Measurements from ENCODE around the gene NALCN. TPM values are rescaled to one million over a fixed set of nuclear protein-coding genes. Genes with fewer than 3 reads are reported as not detected.

The NALCN gene
- total RNA-seq = not detected

DNA sequence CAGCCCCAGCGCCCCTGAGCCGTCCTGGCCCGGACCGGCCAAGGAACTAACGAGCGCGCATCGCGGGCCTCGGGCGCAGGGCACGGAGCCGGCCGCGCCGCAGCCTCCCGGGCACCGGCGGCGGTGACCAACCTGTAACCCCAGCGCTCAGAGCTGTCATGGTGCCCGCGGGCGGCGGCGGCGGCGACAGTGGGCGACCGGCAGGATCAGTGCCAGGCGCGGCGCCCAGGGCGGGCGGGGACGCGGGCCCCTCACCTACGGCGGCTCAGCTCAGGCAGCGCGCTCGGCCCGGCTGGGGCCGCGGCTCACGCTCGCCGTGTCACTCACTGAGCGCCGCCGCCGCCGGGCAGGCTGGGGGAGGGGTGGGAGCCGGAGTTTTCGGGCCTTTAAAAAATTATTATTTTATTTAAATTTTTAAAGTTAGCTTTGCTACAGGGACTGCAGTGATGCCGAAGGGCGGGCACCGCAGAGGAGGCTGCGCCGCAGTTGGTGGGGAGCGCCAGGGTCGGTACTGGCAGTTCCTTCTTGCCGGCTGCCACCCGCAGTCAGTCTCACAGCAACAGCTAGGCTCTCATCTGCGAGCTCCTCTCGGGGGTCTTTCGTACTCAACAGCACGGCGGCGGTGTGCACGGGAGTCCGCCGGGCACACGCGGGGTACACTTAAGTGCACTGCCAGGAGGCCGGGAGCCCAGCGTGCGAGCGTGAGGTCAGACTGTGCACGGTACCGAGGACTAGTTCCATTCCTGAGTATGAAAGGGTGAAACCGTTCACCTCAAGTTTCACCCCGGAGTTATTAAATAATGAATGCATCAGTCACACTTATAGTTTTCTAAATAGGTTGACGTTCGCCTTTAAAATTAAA is at the start of gene NALCN:
TSS of gene NALCN (minus strand) at position 328 of the 862 bp plus-strand sequence. CDS start 17,382 bp downstream, outside the sequence.
- H3K36me3 Mint-ChIP-seq = no peaks in the 10 kb centered on the region
- H3K27me3 Mint-ChIP-seq = peaks cover 52% of the 10 kb centered on the region
- H3K4me3 Mint-ChIP-seq = peak within 1 kb of the TSS; percentile 52
- H3K4me1 Mint-ChIP-seq = peaks cover 3% of the 10 kb centered on the region
- H3K27ac Mint-ChIP-seq = no peak within 1 kb of the TSS
- H3K9me3 Mint-ChIP-seq = no peaks in the 10 kb centered on the region
- no peak for DNase-seq

DNA sequence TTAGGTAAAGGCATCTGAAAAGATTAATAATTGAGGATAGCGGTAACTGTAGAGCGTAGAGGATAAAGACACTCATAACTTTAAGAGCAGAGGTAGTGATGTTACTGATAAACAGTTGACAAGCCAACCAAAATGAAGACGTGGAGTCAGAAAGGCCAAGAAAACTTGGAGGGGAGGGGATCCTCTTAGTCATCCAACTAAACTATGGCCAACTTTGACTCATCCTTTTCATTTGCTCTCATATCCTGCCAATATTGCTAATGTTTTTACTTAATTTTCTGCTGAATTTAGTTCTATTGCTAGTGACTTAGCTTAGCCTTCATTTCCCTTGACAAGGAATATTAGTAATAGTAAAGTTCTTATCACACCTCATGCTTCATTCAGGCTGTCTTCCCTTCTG is 49.6 kb upstream of the NALCN start:
- DNase-seq = no peak
- Mint-ChIP-seq H3K27me3 (peaks cover 8% of the 10 kb centered on the region), H3K4me1 (no peaks in the 10 kb centered on the region), H3K27ac (no peak overlapping the region), H3K36me3 (no peaks in the 10 kb centered on the region), H3K4me3 (no peak overlapping the region), H3K9me3 (no peaks in the 10 kb centered on the region)

DNA sequence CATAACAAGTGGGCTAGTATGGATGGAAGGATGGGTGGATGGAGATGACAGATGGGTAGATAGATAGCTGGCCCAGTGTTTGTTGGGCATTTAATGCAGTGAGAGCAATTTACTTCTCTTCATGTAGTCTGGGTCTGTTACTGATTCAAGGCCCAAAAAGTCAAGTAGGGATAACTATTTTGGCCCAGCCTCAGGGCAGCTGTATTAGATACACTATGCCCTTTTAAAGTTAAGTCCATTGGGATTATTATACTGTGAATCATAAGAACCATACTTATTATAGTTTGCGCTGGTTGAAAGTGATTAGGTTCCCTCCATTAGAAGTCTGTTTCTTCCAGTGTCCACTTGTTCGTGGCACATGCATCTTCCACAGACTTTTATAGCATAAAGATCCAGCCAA is 40.9 kb upstream of the NALCN start:
- Mint-ChIP-seq H3K9me3 (no peaks in the 10 kb centered on the region), H3K4me3 (no peak overlapping the region), H3K27me3 (peaks cover 36% of the 10 kb centered on the region), H3K36me3 (no peaks in the 10 kb centered on the region), H3K27ac (no peak overlapping the region), H3K4me1 (peaks cover 2% of the 10 kb centered on the region)
- no peak for DNase-seq

DNA sequence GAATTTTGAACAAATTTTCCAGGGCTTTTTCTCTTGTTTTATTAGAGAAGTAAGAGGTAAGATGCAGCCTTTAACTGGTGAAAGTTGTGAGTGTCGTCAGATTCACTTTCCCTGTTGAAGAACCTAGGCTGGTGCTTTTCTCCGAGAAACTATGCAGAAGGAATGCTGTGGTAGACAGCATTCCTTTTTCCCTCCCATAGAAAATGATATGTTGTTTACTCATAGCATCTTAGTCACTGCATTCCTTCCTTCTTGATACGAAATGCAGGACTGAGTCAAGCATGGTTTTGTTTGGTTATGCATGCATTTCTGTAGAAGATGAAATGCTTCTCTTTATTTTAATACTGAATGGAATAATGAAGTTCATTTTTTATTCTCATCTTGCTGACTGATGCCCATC is 39.6 kb upstream of the NALCN start:
- Mint-ChIP-seq H3K4me1 (peaks cover 2% of the 10 kb centered on the region), H3K36me3 (no peaks in the 10 kb centered on the region), H3K4me3 (no peak overlapping the region), H3K27ac (no peak overlapping the region), H3K9me3 (no peaks in the 10 kb centered on the region), H3K27me3 (peaks cover 38% of the 10 kb centered on the region)
- DNase-seq = no peak

DNA sequence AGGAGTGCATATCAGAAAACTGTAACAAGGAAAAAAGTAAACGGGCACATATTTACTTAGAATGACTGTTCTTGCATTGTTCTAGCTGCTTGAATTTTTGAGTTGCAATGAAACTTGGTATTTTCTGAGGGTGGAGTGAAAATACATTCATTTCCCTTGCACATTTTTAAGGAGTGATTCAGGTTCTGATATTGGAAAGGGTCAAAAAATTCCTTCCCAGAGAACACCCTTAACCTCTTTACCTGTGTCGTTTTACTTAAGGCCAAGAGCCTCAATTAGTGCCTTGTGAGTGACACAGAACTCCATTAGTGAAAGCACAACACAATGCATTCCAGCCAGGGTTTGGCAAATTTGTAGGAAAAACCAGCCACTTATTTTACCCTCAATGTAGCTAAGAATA is 38.5 kb upstream of the NALCN start:
- no peaks in the 10 kb centered on the region for H3K36me3 Mint-ChIP-seq
- no peak overlapping the region for H3K27ac Mint-ChIP-seq
- H3K4me3 Mint-ChIP-seq = no peak overlapping the region
- peaks cover 38% of the 10 kb centered on the region for H3K27me3 Mint-ChIP-seq
- H3K4me1 Mint-ChIP-seq = peaks cover 2% of the 10 kb centered on the region
- no peaks in the 10 kb centered on the region for H3K9me3 Mint-ChIP-seq
- no peak for DNase-seq

DNA sequence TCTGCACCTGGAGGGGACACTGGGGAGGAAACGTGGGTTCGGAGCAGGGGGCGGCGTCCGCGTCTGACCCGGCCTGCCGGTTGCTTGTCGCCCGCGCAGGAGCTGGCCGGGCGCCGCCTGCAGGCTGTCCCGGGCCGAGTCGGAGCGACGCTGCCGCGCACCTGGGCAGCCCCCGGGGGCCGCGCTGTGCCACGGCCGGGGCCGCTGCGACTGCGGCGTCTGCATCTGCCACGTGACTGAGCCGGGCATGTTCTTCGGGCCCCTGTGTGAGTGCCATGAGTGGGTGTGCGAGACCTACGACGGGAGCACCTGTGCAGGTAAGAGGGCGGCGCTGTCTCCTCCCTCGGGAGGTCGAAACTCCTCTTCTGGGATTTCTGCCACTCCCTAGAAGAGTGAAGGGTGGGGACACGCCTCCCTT is 37.5 kb upstream of the NALCN start:
- Mint-ChIP-seq H3K4me1 (peaks cover 2% of the 10 kb centered on the region), H3K36me3 (no peaks in the 10 kb centered on the region), H3K27me3 (peaks cover 40% of the 10 kb centered on the region), H3K27ac (no peak overlapping the region), H3K4me3 (no peak overlapping the region), H3K9me3 (no peaks in the 10 kb centered on the region)
- peak; percentile 2 for DNase-seq

DNA sequence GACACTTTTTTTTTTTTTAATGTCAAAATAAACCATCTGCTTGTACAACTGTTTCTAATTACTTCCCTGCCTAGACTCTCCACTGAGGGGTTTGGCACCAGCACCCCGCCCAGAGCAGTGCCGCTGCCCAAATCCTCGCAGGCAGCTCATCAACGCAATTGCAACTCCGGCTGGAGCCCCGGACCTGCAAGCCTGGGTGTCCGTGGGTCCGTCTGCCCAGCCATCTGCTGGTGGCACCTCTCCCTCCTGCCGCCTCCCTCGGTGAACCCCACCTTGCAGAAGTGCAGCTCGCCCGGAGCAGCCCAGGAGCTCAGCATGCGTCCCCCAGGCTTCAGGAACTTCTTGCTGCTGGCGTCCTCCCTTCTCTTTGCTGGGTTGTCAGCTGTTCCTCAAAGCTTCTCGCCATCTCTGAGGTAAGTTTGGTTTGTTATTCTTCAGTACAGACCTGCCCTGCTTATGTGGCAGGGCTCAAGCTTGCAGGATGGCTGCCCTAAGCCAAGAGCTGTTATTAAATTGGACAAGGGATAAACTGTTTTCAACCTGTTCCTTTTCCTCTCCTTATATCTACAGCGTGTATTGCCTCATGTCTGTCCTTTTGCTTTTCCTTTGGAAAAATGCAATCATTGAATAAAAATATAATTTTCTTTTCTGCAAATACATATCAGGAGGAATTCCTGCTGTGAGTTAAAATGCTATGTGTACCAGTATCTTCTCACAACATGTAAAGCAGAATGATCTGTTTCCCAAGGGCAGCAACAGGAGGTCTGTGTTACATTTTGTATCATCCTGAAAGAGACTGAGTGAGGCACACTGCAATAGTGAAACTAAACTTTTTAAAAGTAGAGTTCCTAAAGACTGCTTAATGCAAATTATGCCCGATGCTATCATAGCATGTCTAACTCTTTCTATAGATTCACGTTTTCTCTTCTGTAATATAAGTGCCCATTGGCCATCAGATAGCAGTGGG is 36.5 kb upstream of the NALCN start, which contains the start of gene ITGBL1:
TSS of gene ITGBL1 (plus strand) at position 157 of the 967 bp plus-strand sequence. CDS start at position 316, 159 bp downstream.
- Mint-ChIP-seq H3K9me3 (no peaks in the 10 kb centered on the region), H3K27ac (no peak within 1 kb of the TSS)

DNA sequence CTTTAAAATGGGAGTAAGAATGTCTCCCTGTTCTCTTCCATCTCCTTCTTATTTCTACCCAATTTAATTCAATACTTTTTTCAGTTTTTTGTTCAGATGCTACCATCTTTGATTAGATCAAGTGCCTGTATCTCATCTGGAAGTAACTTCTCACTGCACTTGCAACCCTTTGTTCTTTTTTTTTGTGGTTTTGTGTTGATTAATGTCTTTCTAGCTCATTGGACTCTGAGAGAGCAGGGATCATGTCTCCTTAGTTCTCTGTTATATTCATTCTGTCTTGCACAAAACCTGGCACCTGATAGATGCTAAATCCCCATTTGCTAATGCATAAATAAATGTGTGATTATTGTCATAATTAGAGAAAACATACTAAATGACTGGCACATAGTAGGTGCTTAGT is 35.3 kb upstream of the NALCN start:
- no peak overlapping the region for H3K27ac Mint-ChIP-seq
- no peak for DNase-seq
- H3K36me3 Mint-ChIP-seq = no peaks in the 10 kb centered on the region
- peaks cover 37% of the 10 kb centered on the region for H3K27me3 Mint-ChIP-seq
- H3K4me1 Mint-ChIP-seq = peaks cover 2% of the 10 kb centered on the region
- H3K4me3 Mint-ChIP-seq = no peak overlapping the region
- H3K9me3 Mint-ChIP-seq = no peaks in the 10 kb centered on the region

More for the DNA sequence above, 36.5 kb upstream of the NALCN start, which contains the start of gene ITGBL1:
- DNase-seq = no peak
- H3K36me3 Mint-ChIP-seq = no peaks in the 10 kb centered on the region
- no peak within 1 kb of the TSS for H3K4me3 Mint-ChIP-seq
- H3K4me1 Mint-ChIP-seq = peaks cover 2% of the 10 kb centered on the region
- peaks cover 37% of the 10 kb centered on the region for H3K27me3 Mint-ChIP-seq

DNA sequence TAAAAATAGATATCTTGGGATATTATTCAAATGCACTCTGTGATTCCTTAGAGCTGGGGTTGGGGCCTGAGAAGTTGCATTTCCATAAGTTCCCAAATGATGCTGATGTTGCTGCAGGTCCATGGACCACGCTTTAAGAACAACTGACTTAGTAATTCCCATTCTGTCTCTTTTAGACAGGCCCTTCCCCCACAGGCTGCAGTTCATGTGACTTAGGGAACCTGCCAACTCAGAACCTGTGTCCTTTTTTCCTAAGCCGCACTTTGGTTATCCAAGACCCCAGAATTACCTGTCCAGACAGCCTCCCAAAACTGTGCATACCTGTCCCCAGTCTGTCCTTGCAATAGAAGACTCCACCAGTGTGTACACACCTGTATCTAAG is 34.4 kb upstream of the NALCN start:
- Mint-ChIP-seq H3K9me3 (no peaks in the 10 kb centered on the region), H3K4me3 (no peak overlapping the region), H3K4me1 (peaks cover 2% of the 10 kb centered on the region), H3K27ac (no peak overlapping the region), H3K27me3 (peaks cover 34% of the 10 kb centered on the region), H3K36me3 (no peaks in the 10 kb centered on the region)
- DNase-seq = no peak

DNA sequence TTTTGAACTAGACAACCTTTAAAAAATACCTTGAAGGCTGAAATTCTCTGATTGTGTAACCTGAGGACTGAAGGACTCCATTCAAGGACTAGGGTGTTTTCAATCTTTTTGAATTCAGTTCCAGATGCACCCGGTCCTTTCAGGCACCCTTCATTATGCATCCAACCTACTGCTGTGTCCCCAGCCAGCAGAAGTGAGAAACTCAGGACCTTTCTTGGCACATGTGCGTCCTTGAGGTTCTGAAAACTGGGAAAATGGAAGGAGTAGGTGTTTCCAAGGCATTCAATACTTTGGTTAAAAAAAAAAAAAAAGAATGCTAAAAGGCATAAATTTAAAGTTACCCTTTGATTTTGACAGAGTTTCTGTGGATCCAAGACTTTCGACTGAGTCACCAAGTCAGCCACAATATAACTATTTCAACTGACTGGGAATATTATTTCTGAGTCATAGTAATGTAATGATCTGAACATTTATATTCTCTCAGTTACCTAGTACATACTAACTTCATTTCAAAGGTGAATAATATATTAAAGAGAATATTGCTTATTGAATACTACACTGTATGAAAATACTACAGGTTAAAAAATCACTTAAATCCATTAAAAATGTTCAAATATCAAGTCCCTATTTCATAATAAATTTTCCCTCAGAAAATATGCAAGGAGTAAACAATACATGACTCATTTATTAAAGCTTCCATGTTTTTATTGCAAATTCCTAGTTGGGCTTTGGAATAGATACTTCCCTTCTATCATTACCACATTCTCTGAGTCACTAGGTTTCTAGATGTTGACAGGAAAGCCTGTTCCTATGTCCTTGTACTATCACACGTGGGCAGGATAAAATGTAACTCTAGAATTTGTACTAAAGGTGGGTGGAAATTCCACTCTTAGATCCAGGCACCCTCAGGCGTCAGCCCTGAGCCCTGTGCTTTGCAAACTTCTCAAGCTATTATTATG is 33.8 kb upstream of the NALCN start:
- no peaks in the 10 kb centered on the region for H3K36me3 Mint-ChIP-seq
- no peak overlapping the region for H3K27ac Mint-ChIP-seq
- no peak overlapping the region for H3K4me3 Mint-ChIP-seq
- H3K27me3 Mint-ChIP-seq = peaks cover 30% of the 10 kb centered on the region
- peaks cover 2% of the 10 kb centered on the region for H3K4me1 Mint-ChIP-seq
- no peaks in the 10 kb centered on the region for H3K9me3 Mint-ChIP-seq
- no peak for DNase-seq

DNA sequence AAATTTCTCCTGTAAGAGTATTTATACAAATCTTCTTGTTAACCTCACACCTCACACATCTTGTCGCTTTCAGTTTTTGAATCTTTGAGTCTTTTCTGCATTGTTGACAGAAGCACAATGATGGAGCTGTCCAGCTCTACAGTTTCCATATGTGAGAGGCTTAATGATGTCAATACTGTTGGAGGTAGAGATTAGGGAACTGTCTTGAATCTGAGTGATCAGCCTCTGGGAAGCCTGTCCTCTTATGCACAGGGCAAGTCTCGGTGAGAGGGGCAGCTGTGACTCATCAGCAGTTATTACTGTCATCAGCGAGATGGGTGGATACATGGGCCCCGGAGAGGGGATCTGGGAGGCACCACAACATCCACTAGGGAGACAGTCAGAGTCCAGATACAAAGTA is 31.5 kb upstream of the NALCN start:
- no peak for DNase-seq
- Mint-ChIP-seq H3K36me3 (no peaks in the 10 kb centered on the region), H3K4me3 (no peak overlapping the region), H3K27me3 (peaks cover 12% of the 10 kb centered on the region), H3K9me3 (no peaks in the 10 kb centered on the region), H3K4me1 (no peaks in the 10 kb centered on the region), H3K27ac (no peak overlapping the region)

DNA sequence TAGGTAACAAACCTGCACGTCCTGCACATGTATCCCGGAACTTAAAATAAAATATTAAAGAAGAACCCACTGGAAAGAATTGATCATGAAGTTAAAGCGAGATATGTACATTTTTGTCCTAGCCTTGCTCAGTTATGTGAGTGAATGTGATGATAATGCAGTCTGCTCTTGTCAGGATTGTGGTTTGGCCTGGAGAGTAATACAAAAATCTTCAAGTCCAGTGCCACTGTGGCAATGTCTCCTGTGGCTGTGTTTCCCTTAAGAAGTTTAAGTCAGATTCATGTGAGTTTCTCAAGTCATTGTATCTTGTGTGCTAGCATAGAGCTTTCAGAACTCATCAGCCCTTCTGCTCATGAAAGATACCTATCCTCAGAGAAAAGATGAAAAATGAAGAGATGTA is 18.2 kb upstream of the NALCN start:
- Mint-ChIP-seq H3K27ac (no peak overlapping the region), H3K4me3 (no peak overlapping the region), H3K36me3 (no peaks in the 10 kb centered on the region), H3K4me1 (no peaks in the 10 kb centered on the region), H3K9me3 (no peaks in the 10 kb centered on the region), H3K27me3 (peaks cover 20% of the 10 kb centered on the region)
- DNase-seq = no peak

DNA sequence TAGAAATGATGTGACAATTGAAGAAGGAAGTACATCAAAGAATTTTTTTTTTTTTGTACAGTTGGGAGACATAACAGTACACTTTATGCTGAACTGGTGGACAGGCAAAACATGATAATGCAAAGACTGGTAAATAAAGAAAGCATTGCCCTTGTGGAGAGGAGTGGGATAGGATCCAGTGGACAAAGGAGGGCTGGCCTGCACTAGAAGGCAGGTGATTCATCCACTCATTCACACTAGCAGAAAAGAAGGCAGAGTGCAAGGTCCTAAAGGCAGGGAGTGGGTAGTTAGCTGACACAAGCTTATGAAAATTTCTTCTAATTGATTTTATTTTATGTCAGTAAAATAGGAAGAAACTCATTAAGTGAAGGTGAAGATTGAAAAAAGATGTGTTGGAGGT is 17.6 kb upstream of the NALCN start:
- no peak overlapping the region for H3K27ac Mint-ChIP-seq
- H3K36me3 Mint-ChIP-seq = no peaks in the 10 kb centered on the region
- H3K27me3 Mint-ChIP-seq = peaks cover 19% of the 10 kb centered on the region
- H3K4me1 Mint-ChIP-seq = no peaks in the 10 kb centered on the region
- no peak for DNase-seq
- no peaks in the 10 kb centered on the region for H3K9me3 Mint-ChIP-seq
- H3K4me3 Mint-ChIP-seq = no peak overlapping the region

DNA sequence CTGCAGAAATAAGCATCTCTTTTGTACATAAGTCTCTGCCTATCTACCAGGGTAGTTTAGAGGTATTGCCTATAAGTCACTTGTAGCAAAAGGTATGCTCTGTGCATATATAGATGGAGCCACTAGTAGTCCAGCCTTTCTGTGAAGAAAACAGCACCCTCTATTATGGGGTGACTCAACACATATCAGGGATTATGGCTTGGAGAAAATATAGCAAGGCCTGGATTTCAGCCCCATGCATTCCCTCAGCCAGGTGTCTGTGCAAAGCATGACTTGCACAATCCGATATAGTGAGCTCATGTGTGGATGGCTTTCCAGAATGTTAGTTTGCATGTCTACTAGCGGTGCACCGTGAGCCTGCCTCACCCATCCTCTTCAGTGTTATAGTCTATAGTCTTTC is 13.4 kb upstream of the NALCN start:
- H3K27me3 Mint-ChIP-seq = peaks cover 9% of the 10 kb centered on the region
- no peaks in the 10 kb centered on the region for H3K4me1 Mint-ChIP-seq
- H3K36me3 Mint-ChIP-seq = no peaks in the 10 kb centered on the region
- no peak overlapping the region for H3K27ac Mint-ChIP-seq
- no peaks in the 10 kb centered on the region for H3K9me3 Mint-ChIP-seq
- DNase-seq = no peak
- no peak overlapping the region for H3K4me3 Mint-ChIP-seq
